K562 (cell line): ENCODE measurements around the gene REEP6.

Experiments used
- EZH2 ChIP-seq: IDR thresholded peaks from 2 replicates; pipeline ENCODE4 v1.6.1; 2012; ENCODE audit warnings: low read depth, mild to moderate bottlenecking, inconsistent platforms, low read length, borderline replicate concordance
- TF ChIP-seq, protein P1 (sequence below): fragments of 450-650 bp; formaldehyde crosslinking; IDR thresholded peaks from 2 replicates; pipeline ENCODE4 v1.4.0; 2020; ENCODE audit warnings: mild to moderate bottlenecking, moderate library complexity

DNA sequence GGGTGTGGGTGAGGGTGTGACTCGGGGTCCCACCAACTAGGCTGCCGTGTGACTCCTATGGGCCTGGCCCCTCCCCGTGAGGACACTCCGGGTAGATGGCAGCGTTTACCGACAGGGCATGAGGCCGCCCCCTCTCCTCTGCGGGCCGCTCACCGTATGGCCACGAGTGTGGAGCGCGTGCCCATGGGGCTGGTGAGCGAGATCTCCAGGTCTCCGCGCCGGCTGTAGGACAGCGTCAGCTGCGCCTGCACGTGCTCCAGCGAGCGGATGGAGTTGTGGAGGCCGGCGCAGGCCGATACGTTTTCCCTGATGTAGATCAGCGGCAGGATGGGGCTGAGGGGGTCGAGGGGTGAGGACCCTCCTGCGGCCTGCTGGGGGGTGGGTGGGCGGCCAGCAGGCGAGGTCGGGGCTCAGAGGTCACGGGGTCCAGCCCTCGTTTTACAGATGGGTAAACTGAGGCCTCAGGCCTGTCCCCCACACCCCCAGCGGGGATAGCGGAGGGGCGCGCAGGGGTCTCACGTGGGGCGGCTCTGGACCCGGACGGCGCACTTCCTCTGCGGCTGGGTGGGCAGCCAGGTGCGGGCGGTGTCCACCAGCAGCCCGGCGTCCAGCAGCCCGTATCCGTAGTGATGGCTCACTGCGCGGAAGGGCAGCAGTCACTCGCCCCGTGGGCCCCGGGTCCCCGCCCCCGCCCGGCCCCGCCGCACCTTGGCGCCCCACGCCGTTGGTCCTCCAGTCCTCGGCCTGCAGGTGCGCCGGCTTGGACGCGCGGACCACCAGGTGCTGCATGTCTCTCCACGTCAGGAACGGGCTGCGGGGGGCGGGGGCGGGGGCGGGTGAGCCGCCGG lies 7.6 kb upstream of the REEP6 start:
- TF ChIP-seq, protein P1, sequence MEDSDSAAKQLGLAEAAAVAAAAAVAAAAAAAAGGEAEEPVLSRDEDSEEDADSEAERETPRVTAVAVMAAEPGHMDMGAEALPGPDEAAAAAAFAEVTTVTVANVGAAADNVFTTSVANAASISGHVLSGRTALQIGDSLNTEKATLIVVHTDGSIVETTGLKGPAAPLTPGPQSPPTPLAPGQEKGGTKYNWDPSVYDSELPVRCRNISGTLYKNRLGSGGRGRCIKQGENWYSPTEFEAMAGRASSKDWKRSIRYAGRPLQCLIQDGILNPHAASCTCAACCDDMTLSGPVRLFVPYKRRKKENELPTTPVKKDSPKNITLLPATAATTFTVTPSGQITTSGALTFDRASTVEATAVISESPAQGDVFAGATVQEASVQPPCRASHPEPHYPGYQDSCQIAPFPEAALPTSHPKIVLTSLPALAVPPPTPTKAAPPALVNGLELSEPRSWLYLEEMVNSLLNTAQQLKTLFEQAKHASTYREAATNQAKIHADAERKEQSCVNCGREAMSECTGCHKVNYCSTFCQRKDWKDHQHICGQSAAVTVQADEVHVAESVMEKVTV (CRISPR knock-in tag) = no peak
- TF ChIP-seq EZH2 = no peak
